Coronary artery (tissue), 2 donors: Measurements from ENCODE around the gene ZNF500.

Source experiments
- DNase-seq: peaks from one replicate; pipeline ENCODE4 v3.0.0-alpha.2; 2017; ENCODE audit warnings: low spot score
- H3K27ac ChIP-seq, 2 donors: fragments of 200-600 bp; sonication (generic); one replicate each; pipeline ENCODE4 v1.5.1; 2016 to 2019
- H3K4me3 ChIP-seq: fragments of 200-600 bp; sonication (generic); 2 replicates; pipeline ENCODE4 v1.5.1; 2016; ENCODE audit warnings: mild to moderate bottlenecking, moderate library complexity
- CTCF ChIP-seq: fragments of 200-600 bp; sonication (generic); IDR thresholded peaks from one replicate; pipeline ENCODE4 v1.5.1; 2019; ENCODE audit warnings: antibody characterized with exemption

ZNF500 gene

DNA sequence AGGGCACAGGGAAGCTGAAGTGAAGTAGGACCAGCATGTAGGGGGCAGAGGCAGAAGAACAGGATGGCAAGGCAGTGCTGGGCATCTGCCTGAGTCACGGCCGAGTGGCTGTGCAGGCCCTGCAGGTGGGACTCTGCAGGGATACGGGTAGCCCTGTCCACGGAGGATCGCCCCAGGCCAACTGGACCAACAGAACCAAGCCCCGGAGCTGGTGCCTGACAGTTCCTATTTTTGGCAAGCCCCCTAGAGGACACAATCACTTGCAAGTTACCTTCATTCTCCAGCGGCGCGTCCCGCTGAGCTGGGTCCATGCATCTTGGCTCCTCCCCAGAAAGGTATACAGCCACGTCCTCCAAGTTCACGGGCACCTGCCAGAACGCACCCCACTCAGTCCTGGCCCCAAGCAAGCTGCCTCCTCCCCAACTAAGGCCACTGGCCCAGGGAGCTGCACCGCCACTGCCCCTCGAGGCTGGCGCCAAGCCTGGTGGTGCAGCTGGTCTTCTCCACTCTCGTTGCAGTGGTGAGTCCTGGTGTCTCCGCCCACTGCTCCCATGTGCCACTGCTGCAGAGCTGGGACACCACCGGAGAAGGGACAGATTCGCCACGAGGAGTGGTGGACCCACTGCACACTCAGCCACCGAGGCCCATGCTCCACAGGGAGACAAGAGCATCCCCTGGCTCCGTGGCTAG lies 6.6 kb downstream of the ZNF500 start:
- Histone ChIP-seq H3K4me3 (no peak overlapping the region), H3K27ac (no peak overlapping the region)
- DNase-seq: no peak
- TF ChIP-seq CTCF: no peak

GRCh38 chr16:4755687-4756086 lies 11.3 kb downstream of the ZNF500 start:
- TF ChIP-seq CTCF: no peak
- no peak for DNase-seq
- H3K4me3 ChIP-seq: no peak overlapping the region

DNA sequence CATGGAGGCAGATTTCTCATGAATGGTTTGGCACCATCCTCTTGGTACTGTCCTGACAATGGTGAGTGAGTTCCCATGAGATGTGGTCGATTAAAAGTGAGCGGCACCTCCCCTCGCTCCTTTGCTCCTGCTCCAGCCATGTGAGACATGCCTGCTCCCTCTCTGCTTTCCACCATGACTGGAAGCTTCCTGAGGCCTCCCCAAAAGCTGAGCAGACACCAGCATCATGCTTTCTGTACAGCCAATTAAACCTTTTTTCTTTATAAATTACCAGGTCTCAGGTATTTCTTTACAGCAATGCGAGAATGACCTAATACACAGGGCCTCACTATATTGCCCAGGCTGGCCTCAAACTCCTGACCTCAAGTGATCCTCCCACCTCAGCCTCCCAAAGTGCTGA lies 12.1 kb downstream of the ZNF500 start:
- no peak for TF ChIP-seq CTCF
- Histone ChIP-seq H3K27ac (no peak overlapping the region), H3K4me3 (no peak overlapping the region)
- DNase-seq: no peak

More at GRCh38 chr16:4755687-4756086, 11.3 kb downstream of the ZNF500 start:
- H3K27ac ChIP-seq: no peak overlapping the region

DNA sequence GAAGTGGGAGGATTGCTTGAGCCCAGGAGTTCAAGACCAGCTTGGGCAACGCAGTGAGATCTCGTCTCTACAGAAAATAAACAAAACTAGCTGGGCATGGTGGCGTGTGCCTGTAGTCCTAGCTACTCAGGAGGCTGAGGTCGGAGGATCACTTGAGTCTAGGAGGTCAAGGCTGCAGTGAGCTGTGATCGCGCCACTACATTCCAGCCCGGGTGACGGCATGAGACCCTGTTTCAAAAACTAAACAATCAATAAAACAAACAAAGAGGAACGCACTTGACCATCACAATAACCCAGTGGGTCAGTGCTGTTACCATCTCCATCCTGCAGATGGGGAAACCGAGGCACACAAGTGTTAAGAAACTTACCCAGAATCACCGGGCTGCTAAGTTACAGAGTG lies 13.7 kb downstream of the ZNF500 start:
- Histone ChIP-seq H3K4me3 (no peak overlapping the region), H3K27ac (no peak overlapping the region)
- no peak for DNase-seq

GRCh38 chr16:4752351-4753100 lies 14.4 kb downstream of the ZNF500 start:
- H3K4me3 ChIP-seq: no peak overlapping the region
- DNase-seq: no peak
- TF ChIP-seq CTCF: no peak
- H3K27ac ChIP-seq: no peak overlapping the region

More for the DNA sequence above, 13.7 kb downstream of the ZNF500 start:
- no peak for TF ChIP-seq CTCF

GRCh38 chr16:4750896-4751295 lies 16.1 kb downstream of the ZNF500 start:
- Histone ChIP-seq H3K4me3 (no peak overlapping the region), H3K27ac (no peak overlapping the region)
- DNase-seq: no peak
- no peak for TF ChIP-seq CTCF
